ENCODE results near the gene COX5A.

Gene COX5A

DNA sequence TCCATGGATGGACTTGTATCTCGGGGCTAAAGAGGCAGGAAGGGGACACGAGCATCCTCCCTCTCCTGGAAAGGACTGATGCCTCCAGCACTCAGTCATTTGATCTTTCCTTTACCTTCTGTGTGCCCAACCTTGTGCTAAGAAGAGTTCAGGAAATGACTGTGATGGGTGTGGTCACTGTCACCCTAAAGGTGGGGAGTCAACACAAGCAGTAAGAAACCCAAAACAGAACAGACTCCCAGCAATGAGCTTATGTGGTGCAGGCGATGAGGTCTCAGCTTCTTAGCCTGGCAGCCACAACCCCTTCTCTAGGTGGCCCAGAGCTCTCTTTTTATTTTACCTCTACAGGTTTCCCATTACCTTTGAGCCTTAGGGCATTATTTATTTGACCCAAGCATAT is 44.2 kb downstream of the COX5A start:
- H3K4me3 ChIP-seq (ENCODE audit: low read depth, low read length), result no peak overlapping the region
- no peak for DNase-seq (ENCODE audit: low read depth, low spot score)
- in situ Hi-C loops (cut with HindIII; ENCODE audit: low sequenced_read_pairs), result no loop called here
- TF ChIP-seq CTCF (IDR thresholded peaks at IDR 0.05; ENCODE audit: low read depth, low read length), result no peak

GRCh38 chr15:74892931-74893330 is 44.9 kb downstream of the COX5A start:
- in situ Hi-C loops (cut with HindIII; ENCODE audit: low sequenced_read_pairs), result no loop called here
- DNase-seq (ENCODE audit: low read depth, low spot score), result no peak
- no peak for TF ChIP-seq CTCF (IDR thresholded peaks at IDR 0.05; ENCODE audit: low read depth, low read length)
- no peak overlapping the region for H3K4me3 ChIP-seq (ENCODE audit: low read depth, low read length)

DNA sequence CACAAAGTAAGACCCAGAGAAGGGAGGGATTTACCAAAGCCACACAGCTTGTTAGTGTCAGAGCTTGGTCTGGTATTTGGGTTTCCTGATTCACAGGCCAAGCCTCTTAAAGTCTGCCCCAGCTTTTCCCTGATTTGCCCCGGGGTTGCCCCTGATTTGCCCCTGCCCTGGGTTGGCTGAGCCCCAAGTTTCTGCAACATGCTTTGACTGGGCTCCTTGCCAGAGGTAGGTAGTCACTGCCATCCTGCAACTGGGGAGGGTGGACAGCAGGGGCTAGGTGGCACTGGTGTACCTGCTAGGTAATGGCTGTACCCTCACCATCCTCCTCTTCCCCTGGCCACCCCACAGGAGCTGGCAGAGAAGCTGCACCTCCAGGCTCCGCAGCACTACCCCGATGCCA is 45.6 kb downstream of the COX5A start:
- no peak for DNase-seq (ENCODE audit: low read depth, low spot score)
- in situ Hi-C loops (cut with HindIII; ENCODE audit: low sequenced_read_pairs), result no loop called here
- no peak overlapping the region for H3K4me3 ChIP-seq (ENCODE audit: low read depth, low read length)
- TF ChIP-seq CTCF (IDR thresholded peaks at IDR 0.05; ENCODE audit: low read depth, low read length), result no peak

DNA sequence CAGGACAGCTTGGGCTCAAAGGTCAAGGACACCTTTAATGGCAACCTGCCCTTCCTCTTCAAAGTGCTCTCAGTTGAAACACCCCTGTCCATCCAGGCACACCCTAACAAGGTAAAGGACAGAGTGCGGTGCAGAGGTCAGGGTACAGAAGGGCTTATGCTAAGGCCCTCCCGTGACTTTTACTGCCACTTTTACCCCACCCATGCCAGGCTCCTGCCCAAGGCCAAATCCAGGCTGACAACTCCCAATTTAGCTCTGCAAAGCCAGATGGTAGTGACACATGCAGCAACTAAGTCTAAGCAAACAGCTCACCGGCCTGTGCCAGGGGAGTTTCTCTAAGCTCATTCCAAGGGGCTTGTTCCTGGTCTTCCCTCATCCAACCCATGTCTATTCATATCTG is 46.4 kb downstream of the COX5A start:
- in situ Hi-C loops (cut with HindIII; ENCODE audit: low sequenced_read_pairs), result no loop called here
- no peak for TF ChIP-seq CTCF (IDR thresholded peaks at IDR 0.05; ENCODE audit: low read depth, low read length)
- DNase-seq (ENCODE audit: low read depth, low spot score), result no peak
- no peak overlapping the region for H3K4me3 ChIP-seq (ENCODE audit: low read depth, low read length)

DNA sequence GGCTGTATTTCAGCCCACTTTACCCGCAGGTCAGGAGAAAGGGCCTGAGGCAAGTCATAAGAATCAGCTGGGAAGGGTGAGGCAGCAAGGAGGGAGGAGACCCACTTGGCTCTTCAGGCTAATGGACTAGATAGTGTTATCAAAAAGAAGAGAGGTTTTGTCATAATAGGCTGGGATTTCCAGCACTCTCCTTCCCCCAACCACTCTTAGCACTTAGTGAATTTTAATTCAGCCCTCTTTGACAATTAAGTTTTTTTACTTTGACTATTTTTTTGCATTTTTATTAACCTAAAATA is 47.3 kb downstream of the COX5A start:
- no peak for DNase-seq (ENCODE audit: low read depth, low spot score)
- in situ Hi-C loops (cut with HindIII; ENCODE audit: low sequenced_read_pairs), result no loop called here
- peak overlapping the region; percentile 92 for H3K4me3 ChIP-seq (ENCODE audit: low read depth, low read length)
- TF ChIP-seq CTCF (IDR thresholded peaks at IDR 0.05; ENCODE audit: low read depth, low read length), result no peak

DNA sequence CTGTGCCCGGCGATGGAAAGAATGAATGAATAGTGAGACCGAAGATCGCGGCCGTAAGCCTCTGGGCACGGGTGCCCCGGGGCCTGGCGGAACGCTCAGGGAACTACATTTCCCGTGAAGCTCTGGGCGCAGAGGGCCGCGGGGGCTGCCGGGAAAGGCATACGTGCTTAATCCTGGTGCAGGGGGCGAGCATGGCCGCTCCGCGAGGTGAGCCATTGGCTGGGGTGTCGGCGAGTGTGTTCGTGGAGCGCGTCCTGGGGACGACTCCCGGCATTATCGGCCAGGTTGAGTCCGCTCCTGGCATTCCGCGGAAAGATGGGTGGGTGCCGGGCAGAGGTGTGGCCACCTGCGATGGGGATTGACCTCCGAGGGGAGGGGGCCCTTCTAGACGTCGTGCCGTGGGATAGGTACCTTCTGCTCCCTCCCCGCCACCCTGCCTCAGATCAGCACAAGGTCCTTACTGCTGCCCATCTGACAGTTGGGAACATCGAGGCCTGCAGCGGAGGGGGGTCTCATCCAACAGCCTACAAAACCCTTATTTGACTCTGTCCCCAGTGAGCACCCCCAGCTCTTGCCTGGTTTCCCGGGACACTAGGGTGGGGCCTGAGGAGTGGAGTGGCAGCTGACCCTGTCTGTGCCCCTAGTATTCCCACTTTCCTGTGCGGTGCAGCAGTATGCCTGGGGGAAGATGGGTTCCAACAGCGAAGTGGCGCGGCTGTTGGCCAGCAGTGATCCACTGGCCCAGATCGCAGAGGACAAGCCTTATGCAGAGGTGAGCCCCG is 47.8 kb downstream of the COX5A start, which contains the start of gene MPI:
Gene MPI (plus strand): TSS at position 160 of the 782 bp plus-strand sequence. CDS start 32 bp downstream, at position 192.
- H3K4me3 ChIP-seq (ENCODE audit: low read depth, low read length), result peak within 1 kb of the TSS; percentile 92
- peak; percentile 80 for DNase-seq (ENCODE audit: low read depth, low spot score)
- no peak for TF ChIP-seq CTCF (IDR thresholded peaks at IDR 0.05; ENCODE audit: low read depth, low read length)
- in situ Hi-C loops (cut with HindIII; ENCODE audit: low sequenced_read_pairs), result no loop called here

Data from astrocyte of the spinal cord (primary cell).